Stimulated activated CD4-positive, alpha-beta T cell treated with anti-CD3 and anti-CD28 coated beads, Interleukin-15, amount 100 ng/mL, for 48 hours (primary cell): Measurements from ENCODE around the gene OOSP4A.

Experiments used
- DNase-seq, 2 donors: peaks; one replicate each; pipeline ENCODE4 v3.0.0-alpha.2; 2020; ENCODE audit warnings: low read depth in 2 of 2

OOSP4A gene

GRCh38 chr11:59963733-59964132, at the start of gene OOSP4A:
Gene OOSP4A, plus strand, starts transcription at chr11:59964033. Its CDS starts 0 bp downstream, at chr11:59964033.
- no peak for DNase-seq

- no peak for DNase-seq
These were observed 45.4 kb upstream of the OOSP4A start for GRCh38 chr11:59918480-59918879.

- peak; percentile 2 to 3 for DNase-seq
These were observed 44.7 kb upstream of the OOSP4A start for GRCh38 chr11:59918987-59919589.

DNA sequence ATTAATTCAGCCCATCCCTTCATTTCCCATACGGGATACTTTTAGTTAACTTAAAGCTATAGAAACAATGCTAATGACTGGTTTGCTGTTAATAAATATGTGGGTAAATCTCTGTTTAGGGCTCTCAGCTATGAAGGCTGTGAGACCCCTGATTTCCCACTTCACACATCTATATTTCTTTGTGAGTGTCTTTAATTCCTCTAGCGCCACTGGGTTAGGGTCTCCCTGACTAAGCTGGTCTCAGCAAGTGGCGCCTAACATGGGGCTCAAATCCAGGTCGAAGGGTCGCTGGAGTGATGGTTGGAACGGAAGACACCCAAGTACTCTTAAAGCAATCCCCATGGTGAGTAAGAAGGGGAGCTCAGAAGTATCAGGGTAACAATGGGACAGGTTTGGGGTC, 40.0 kb upstream of the OOSP4A start:
- no peak for DNase-seq

- no peak for DNase-seq
These were observed 32.1 kb upstream of the OOSP4A start for GRCh38 chr11:59931688-59932087.

DNA sequence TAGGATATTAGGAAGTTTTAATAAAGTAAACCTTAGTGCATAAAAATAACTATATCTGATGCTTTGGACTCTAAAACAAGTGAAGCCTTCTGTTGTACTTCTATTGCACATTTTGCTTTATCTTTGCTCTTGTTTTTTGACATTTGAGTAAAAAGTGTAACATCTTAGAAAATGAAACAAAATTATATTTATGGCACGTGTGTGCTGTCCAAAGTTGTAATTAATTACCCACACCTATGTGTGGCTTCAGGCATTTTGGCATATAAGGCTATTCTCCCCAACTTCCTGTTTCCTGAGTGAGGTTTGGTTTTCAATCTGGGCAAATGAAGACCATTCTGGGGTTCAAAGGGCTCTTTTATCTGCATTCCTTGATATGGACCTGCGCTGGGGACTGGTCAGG, 25.7 kb upstream of the OOSP4A start, which contains the start of gene OOSP1:
Gene OOSP1 (plus strand): TSS at position 301 of the 400 bp plus-strand sequence. CDS start 23 bp downstream, at position 324.
- DNase-seq: no peak

DNA sequence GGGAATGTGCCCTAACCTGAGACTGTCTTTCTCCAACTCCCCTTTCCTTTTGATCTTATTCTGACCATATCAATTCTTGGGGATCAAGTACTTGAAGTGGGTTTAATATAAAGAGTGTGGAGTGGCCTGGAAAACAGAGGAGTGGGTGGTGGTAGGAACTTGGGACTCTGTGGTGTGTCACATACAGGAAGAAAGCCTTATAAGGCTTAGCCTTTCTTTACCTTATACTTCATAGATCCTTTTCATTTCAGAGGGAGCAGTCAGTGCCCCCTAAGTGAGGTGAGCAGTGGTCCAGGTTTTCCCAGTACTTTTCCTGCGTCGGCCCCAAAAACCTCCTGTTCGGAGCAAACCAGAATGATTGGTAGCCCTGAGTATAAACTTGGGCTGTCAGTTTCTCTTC, 25.1 kb upstream of the OOSP4A start:
- no peak for DNase-seq

GRCh38 chr11:59939482-59939881, 24.4 kb upstream of the OOSP4A start:
- no peak for DNase-seq

GRCh38 chr11:59941091-59941490, 22.7 kb upstream of the OOSP4A start:
- no peak for DNase-seq

GRCh38 chr11:59943997-59944714, 19.7 kb upstream of the OOSP4A start:
- DNase-seq: no peak

- DNase-seq: no peak
These were observed 19.1 kb upstream of the OOSP4A start for GRCh38 chr11:59944720-59945119.

DNA sequence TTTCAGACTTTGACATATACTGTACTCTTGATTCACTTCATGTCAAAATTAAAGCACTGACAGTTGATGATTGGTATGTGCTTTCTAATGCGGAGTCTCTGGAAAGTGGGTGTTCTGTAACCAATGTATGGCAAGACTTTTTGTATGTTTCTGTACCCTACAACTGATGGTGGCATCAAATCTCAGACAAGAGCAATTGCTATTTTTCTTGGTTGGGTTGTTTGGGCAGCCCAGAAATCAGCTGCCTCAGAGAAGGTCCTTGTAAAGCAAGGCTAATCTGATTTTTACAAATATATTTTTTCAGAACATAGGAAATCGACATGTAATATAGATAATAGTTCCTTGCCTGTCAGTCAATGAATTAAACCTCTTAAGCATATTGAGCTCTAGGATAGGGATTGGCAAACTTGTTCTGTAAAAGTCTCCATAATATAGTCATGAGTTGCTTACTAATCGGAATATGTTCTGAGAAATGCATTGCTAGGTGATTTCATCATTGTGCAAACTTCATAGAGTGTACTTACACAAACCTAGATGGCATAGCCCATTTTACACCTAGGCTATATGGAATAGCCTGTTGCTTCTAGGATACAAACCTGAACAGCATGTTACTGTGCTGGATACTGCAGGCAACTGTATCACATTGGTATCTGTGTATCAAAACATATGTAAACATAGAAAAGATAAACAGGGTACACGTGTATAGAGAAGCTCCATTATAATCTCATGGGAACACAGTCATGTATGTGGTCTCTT, 10.2 kb upstream of the OOSP4A start:
- no peak for DNase-seq

DNA sequence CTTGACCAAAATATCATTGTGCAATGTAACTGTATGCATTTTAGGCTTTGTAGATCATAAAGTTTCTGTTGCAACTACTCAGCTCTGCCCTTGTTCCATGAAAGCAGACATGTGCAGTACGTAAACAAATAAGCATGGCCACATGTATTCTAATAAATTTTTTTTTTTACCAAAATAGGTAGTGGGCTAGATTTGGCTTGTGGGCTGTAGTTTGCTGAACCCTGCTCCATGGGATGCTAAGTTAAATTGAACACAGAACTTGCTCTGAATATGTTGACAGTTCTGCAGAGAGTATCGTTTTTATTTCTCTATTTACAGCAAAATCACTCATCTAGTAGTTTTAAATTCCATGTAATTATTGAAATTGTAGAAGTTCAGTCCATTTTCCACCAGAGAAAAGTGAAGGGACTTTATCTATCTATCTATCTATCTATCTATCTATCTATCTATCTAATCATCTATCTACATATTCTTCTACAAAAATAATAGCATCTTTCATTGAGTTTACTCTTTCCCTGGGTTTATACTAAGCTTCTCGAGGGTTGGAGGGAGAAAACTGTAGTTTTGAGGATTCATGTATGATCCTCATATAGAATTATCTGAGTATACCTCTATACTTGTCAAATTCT, 9.5 kb upstream of the OOSP4A start:
- no peak for DNase-seq

- DNase-seq: no peak
These were observed 6.7 kb upstream of the OOSP4A start for GRCh38 chr11:59957094-59957493.

DNA sequence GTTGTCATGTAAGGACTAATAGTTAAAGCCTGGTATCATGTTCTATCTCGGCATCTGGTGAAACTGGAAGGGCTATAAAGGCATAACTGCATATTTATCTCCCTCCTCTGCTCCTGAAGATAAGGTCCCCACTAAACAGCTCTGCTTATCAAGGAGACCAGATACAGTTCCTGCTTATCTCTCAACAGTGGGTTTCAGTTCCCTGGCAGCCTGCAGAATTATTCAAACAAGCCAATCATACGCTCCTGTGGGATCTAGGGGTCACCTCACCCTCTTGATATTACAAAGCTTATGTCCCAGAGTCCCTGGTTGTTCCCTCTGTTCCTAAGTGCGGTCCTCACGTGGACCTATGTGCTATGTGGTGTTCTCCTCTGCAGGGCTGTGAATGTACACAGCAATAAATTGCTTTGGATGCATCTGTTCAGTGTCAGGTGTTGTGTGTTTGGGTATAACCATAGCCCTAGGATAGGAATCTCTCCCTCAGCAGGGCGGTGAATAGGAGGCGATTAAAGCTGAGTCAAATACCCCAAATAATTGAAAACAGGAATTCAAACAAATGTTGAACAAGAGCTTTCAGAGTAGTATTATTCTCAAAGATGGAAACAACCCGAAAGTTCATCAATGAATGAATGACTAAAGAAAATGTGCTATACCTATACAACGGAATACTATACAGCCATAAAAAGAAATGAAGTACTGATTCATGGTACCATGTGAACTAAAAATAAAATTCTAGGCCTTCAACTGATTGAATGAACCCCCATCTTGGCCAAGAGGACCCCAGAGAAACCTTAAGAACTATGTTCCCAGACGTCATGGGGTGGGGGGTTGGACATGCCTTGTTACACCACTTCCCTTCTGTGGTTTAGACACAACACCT, 3.1 kb upstream of the OOSP4A start:
- DNase-seq: no peak

DNA sequence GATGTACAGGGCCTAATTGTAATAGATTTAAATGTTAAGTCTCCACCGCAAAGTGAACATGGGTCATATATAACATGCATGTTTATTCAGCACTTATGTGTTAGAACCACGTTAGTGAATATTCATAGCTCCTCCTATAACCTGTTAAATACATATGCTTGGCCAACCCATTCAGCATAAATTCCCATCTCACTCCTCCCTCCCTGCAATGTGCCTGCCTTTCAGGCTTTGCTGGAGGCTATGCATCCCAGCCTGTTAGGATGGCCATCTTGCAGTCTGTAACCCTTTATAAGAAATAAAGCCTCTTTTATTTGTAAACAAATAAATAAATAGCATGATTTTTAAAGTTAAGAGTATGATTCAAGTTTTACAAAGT, 1.7 kb upstream of the OOSP4A start:
- no peak for DNase-seq

DNA sequence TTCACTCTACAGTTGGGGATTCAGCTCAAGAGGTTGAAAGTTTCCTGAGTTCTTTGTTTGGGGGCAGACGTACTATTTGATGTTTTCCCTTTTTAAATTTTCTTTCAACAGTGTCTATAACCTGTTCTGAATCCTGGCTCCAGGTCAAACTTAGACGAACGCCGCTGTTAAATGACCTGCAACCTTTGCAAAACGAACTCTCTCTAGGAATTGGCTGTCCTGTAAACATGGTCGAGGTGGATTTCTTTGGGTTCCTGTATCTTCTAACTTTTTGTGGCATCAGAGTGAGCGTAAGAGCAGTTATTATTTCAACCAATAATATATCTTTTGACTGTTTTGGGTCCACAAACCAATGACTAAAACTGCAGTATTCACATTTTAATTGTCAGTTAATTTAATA, 1.6 kb downstream of the OOSP4A start:
- no peak for DNase-seq

DNA sequence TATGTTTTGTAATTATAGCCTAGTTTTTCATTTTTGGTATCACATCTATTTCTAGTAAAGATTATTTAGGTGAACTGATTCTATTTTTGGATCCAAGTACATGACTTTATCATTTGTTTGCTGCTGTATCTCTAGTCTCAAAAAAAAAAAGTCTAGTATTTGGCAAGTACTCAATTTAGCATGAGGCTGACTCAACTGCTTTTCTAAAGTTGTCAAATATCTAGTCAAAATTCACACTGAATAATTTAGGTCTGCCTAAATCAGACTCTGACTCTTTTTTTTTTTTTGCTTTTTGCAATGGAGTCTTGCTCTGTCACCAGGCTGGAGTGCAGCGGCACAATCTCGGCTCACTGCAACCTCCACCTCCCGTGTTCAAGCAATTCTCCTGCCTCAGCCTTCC, 2.4 kb downstream of the OOSP4A start:
- DNase-seq: no peak

DNA sequence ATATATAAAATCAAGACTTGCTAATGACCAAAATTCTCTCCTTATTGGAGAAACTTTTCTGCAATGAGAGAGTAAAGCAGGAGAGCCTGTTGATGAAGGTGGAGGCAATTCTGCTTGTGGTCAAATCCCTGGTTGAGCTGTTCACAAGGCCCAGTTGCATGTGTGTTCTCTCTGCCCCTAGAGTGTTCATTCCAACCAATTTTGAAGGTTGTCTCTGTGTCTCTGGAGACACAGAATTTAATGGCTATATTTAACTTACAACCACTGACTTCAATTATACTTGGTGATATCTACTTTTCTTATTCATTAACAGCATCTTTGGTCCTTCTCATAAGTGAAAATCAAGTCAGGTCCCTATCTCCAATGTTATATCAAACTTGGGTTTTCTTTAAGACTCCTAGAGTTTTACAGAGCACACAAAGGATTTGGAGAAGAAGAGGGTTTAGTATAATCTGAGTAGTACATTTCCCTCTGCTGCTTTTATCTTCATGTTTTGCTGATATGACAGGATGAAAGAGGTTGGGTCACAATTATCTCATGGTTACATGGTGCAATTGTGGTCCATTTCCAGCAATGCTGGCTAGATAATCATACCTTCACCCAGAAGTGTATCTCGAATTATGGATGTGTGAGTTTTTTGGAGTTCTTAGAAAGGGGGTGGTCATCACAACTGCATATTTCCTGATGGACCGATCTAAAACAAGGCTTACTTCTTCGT, 4.0 kb downstream of the OOSP4A start:
- no peak for DNase-seq

GRCh38 chr11:59968395-59968783, 4.6 kb downstream of the OOSP4A start:
- no peak for DNase-seq

DNA sequence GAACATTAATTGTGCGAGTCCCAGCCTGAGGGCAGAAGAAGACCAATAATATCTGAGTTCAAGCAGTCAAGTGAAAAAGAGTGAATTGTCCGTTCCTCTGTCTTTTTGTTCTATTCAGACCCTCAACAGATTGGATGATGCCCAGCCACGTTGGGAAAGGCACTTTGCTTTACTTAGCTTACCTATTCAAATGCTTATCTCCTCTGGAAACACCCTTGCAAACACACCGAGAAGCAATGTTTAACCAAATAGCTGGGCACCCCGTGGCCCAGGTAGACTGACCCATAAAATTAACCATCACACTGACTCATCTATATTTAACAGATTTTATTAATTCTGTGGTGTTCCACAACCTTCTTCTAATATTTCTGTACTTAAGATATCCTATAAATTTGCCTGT, 9.3 kb downstream of the OOSP4A start:
- no peak for DNase-seq
